ENCODE results near the gene CDKAL1. TPM values are rescaled to one million over a fixed set of nuclear protein-coding genes. Genes with fewer than 3 reads are reported as not detected.

Gene CDKAL1
- total and polyA plus RNA-seq, 2 donors (not counting 3 experiments of a cell fraction or from before 2014, with no cell fraction given): 6.1 to 20.5 TPM

- intact Hi-C loops (cut with micrococcal nuclease) (loop anchor here (1.0 to 10.0 kb wide), 5 partner anchors 194 to 783 kb away; partner anchors contain the start of genes E2F3 and SOX4), dilution Hi-C loops (cut with MboI; ENCODE audit: extremely low pct_ligation_motif_present, low sequenced_read_pairs) (no loop called here)
- no peak for DNase-seq (ENCODE audit: low read depth, low spot score)
- CTCF ChIA-PET: interaction anchor here (1.0 kb wide), 1 partner anchor 778 kb away, joined by 3 read pairs; no protein-coding TSS in a partner anchor
- Histone ChIP-seq H3K4me3 (replicated peaks in 1 of 3; ENCODE audit: insufficient read depth in 1 of 3, low read depth in 1 of 3, low read length in 3 of 3) (no peak overlapping the region), H4K20me1 (replicated peaks; ENCODE audit: control insufficient read depth, extremely low read depth, insufficient read depth, low read length) (no peaks in the 10 kb centered on the region), H3K4me2 (ENCODE audit: insufficient read depth, low read length) (peak overlapping the region; percentile 26), H3K9me1 (replicated peaks; ENCODE audit: control insufficient read depth, extremely low read depth, insufficient read depth, low read length) (no peaks in the 10 kb centered on the region), H2AFZ (ENCODE audit: low read depth, low read length) (peak overlapping the region; percentile 28), H3K9me3 (replicated peaks; ENCODE audit: control insufficient read depth, insufficient read depth, low read length) (no peaks in the 10 kb centered on the region), H3K36me3 (ENCODE audit: control insufficient read depth in 2 of 2, extremely low read depth in 1 of 2, insufficient read depth in 2 of 2, low read length in 2 of 2) (no peaks in the 10 kb centered on the region), H3K27ac (ENCODE audit: insufficient read depth, low read depth, low read length) (peak overlapping the region; percentile 95), H3K27me3 (ENCODE audit: control insufficient read depth in 2 of 2, insufficient read depth in 2 of 2, low read length in 2 of 2) (no peaks in the 10 kb centered on the region), H3K4me1 (ENCODE audit: control insufficient read depth, extremely low read depth, insufficient read depth, low read length) (peaks cover 12% of the 10 kb centered on the region), H3K9ac (replicated peaks; ENCODE audit: extremely low read depth, insufficient read depth, low read length) (peak overlapping the region; percentile 56), H3K79me2 (ENCODE audit: control insufficient read depth, insufficient read depth, low read length) (no peaks in the 10 kb centered on the region)
- TSS peak; percentile 98 for BruUV-seq (replicated peaks)
- POLR2A ChIA-PET: no interaction called here
- no peak for FAIRE-seq
- TF ChIP-seq POLR2AphosphoS5 (IDR thresholded peaks at IDR 0.05; ENCODE audit: insufficient read depth, low read depth, low read length) (no peak), POLR2A (IDR thresholded peaks at IDR 0.05; ENCODE audit: low read depth, low read length) (no peak), CTCF (IDR thresholded peaks at IDR 0.05; ENCODE audit: extremely low read depth in 1 of 2, insufficient read depth in 1 of 2, low read depth in 1 of 2, low read length in 2 of 2) (no peak), GATA2 (IDR thresholded peaks at IDR 0.05; ENCODE audit: insufficient read depth, insufficient read length, low read depth, low read length) (no peak), MAX (IDR thresholded peaks at IDR 0.05; ENCODE audit: insufficient read depth, insufficient read length) (no peak), FOS (IDR thresholded peaks at IDR 0.05; ENCODE audit: borderline replicate concordance, insufficient read depth, low read length) (no peak), EZH2 (IDR thresholded peaks at IDR 0.05; ENCODE audit: borderline replicate concordance, low read depth, low read length, severe bottlenecking) (no peak), JUN (IDR thresholded peaks at IDR 0.05; ENCODE audit: borderline replicate concordance, insufficient read depth, insufficient read length, low read depth) (no peak), MYC (IDR thresholded peaks at IDR 0.05; ENCODE audit: low read depth, low read length) (no peak)
These were observed 276.5 kb downstream of the CDKAL1 start for GRCh38 chr6:20810727-20811108.
